Measurements from ENCODE around the gene MFSD6. TPM values are rescaled to one million over a fixed set of nuclear protein-coding genes. Genes with fewer than 3 reads are reported as not detected.

The MFSD6 gene
- total and polyA plus RNA-seq, 4 donors = 11.7 to 61.7 (median 37.4) TPM

DNA sequence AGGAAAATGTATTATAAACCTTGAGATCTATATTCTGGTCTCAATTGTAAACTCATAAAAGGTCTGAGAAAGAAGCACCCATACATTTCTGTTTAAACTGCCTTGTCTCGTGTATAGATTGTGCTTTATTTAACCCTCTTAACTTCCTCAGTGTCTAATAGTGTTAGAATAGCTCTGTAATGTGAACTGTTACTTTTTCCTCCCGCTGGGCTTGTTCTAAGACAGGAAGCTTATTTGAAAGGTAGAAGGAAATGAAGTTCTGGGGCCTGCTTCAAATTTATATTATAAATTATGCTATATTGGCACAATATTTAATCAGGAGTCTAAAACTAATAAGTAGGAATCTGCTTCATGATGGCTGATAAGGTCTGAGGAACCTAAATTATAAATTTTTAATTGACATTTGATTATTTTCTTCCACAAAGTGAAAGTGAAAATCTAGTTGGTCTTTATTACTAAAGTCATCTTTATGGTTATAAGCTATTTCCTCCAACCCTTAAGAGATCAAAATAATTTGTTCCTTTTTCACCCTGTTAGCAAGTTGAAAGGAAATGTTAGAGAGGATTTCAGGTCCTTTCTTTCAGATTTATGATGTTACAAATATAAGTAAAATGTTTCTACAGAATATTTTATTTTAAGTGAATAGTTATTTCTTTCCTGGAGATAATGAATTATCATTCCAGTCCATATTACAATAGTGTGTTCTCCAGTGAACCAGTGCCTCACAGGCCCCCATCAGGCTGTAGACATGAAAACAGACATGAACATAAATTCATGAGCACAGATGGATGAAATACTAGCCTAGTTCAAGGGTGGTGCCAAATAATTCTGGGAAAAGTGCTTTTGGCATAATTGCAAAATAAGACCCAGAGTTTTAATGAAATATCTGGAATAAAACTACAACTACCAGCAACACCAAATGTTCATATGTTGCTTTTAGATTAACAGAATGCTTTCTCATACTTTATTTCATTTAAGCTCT, 7.9 kb downstream of the MFSD6 start:
- TF ChIP-seq, protein P1, sequence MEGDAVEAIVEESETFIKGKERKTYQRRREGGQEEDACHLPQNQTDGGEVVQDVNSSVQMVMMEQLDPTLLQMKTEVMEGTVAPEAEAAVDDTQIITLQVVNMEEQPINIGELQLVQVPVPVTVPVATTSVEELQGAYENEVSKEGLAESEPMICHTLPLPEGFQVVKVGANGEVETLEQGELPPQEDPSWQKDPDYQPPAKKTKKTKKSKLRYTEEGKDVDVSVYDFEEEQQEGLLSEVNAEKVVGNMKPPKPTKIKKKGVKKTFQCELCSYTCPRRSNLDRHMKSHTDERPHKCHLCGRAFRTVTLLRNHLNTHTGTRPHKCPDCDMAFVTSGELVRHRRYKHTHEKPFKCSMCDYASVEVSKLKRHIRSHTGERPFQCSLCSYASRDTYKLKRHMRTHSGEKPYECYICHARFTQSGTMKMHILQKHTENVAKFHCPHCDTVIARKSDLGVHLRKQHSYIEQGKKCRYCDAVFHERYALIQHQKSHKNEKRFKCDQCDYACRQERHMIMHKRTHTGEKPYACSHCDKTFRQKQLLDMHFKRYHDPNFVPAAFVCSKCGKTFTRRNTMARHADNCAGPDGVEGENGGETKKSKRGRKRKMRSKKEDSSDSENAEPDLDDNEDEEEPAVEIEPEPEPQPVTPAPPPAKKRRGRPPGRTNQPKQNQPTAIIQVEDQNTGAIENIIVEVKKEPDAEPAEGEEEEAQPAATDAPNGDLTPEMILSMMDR (IDR thresholded peaks at IDR 0.05; ENCODE audit: control extremely low read depth, extremely low read depth) = no peak
- H3K9me3 ChIP-seq (ENCODE audit: control insufficient read depth in 4 of 4, insufficient read depth in 3 of 4, low read length in 3 of 4) = no peaks in the 10 kb centered on the region
- ATAC-seq (ENCODE audit: insufficient read depth, low FRiP score) (no peak), DNase-seq (no peak)
- H3K9ac ChIP-seq (ENCODE audit: insufficient read depth in 1 of 2, low read length in 2 of 2) = no peak overlapping the region
- peak overlapping the region in 1 of 2 donors; percentile 45 for H3K27ac ChIP-seq (ENCODE audit: low read depth in 1 of 2, low read length in 1 of 2)
- H3K4me3 ChIP-seq = no peak overlapping the region
- no peaks in the 10 kb centered on the region for H3K27me3 ChIP-seq (ENCODE audit: control insufficient read depth in 3 of 3, insufficient read depth in 3 of 3, low read length in 2 of 3)
- WGBS, 2 donors = 35 to 43% methylated on average over 2 of the region's 2 CpGs
- peaks cover 0 to 2% (median 0%) of the 10 kb centered on the region in 4 donors for H3K36me3 ChIP-seq (ENCODE audit: control insufficient read depth in 4 of 4, insufficient read depth in 4 of 4, low read length in 4 of 4)
- peaks cover 0 to 12% (median 0%) of the 10 kb centered on the region in 5 donors for H3K4me1 ChIP-seq (ENCODE audit: control insufficient read depth in 5 of 5, insufficient read depth in 5 of 5, low read length in 5 of 5)

DNA sequence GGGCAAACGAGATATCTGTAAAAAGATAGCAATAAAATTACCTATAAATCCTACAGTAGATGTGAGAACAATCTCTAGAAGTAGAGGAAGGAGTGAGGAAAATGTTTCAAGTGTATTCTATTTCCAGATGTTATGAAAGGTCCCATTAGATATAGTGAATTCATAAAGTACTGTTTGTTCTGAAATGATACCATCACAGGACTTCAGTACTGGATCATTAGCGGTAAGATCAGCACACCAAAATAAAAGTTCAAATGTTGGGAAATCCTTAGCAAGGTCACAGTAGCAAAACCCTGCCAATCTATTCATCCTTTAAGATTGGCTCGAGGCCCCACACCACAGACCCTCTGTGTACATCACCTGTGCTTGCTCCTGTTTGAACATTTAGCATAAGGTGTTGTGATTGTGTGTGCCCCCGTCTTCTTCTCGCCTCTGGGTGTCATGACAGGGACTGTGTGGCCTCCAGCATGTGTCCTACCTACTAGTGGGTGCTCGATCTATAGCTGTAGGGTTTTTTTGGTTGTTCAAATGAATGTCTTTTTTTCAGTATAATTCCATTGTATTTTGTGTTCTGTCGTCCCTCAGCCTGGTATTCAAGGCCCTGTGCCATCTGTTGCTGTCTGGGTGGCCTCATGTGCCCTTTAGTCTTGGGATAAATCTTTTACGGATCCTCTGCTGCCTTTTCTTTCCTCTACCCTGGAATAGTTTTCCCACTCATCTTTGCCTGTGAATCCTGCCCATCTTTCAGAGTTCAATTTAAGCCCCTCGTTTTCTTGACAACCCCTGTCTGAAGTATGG, 9.1 kb downstream of the MFSD6 start:
- ATAC-seq (ENCODE audit: insufficient read depth, low FRiP score) (no peak), DNase-seq (no peak)
- no peaks in the 10 kb centered on the region for H3K27me3 ChIP-seq (ENCODE audit: control insufficient read depth in 3 of 3, insufficient read depth in 3 of 3, low read length in 2 of 3)
- peaks cover 0 to 12% (median 0%) of the 10 kb centered on the region in 5 donors for H3K4me1 ChIP-seq (ENCODE audit: control insufficient read depth in 5 of 5, insufficient read depth in 5 of 5, low read length in 5 of 5)
- TF ChIP-seq, protein P1 (IDR thresholded peaks at IDR 0.05; ENCODE audit: control extremely low read depth, extremely low read depth) = no peak
- no peak overlapping the region for H3K9ac ChIP-seq (ENCODE audit: insufficient read depth in 1 of 2, low read length in 2 of 2)
- peaks cover 0 to 2% (median 0%) of the 10 kb centered on the region in 4 donors for H3K36me3 ChIP-seq (ENCODE audit: control insufficient read depth in 4 of 4, insufficient read depth in 4 of 4, low read length in 4 of 4)
- H3K27ac ChIP-seq (ENCODE audit: low read depth in 1 of 2, low read length in 1 of 2) = no peak overlapping the region
- no peaks in the 10 kb centered on the region for H3K9me3 ChIP-seq (ENCODE audit: control insufficient read depth in 4 of 4, insufficient read depth in 3 of 4, low read length in 3 of 4)
- 91% methylated on average over 9 of the region's 9 CpGs for WGBS, 2 donors
- H3K4me3 ChIP-seq = no peak overlapping the region

DNA sequence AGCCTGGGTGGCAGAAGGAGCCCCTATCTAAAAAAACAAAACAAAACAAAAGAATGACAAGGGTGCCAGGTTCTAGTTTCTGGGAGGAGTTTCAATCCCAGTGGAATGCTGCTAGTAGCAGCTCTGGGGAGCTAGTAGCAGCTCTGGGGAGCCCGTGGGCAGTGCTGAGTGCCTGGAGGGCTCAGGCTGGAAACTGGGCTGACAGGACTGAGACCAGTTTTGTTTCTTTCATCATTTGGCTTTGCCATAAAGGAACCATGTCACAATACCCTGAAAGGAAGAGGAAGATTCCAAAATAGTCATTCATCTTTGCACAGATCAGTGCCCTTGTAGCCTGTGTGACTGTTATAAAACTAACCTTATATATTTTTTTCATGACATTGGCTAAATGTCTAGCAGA, 10.6 kb downstream of the MFSD6 start:
- WGBS, 2 donors = 32 to 59% methylated on average over 1 of the region's 1 CpG
- Histone ChIP-seq H3K4me3 (no peak overlapping the region), H3K4me1 (ENCODE audit: control insufficient read depth in 5 of 5, insufficient read depth in 5 of 5, low read length in 5 of 5) (peaks cover 0 to 8% (median 0%) of the 10 kb centered on the region in 5 donors), H3K36me3 (ENCODE audit: control insufficient read depth in 4 of 4, insufficient read depth in 4 of 4, low read length in 4 of 4) (peaks cover 0 to 2% (median 0%) of the 10 kb centered on the region in 4 donors), H3K9me3 (ENCODE audit: control insufficient read depth in 4 of 4, insufficient read depth in 3 of 4, low read length in 3 of 4) (no peaks in the 10 kb centered on the region), H3K27me3 (ENCODE audit: control insufficient read depth in 3 of 3, insufficient read depth in 3 of 3, low read length in 2 of 3) (no peaks in the 10 kb centered on the region), H3K27ac (ENCODE audit: low read depth in 1 of 2, low read length in 1 of 2) (no peak overlapping the region), H3K9ac (ENCODE audit: insufficient read depth in 1 of 2, low read length in 2 of 2) (no peak overlapping the region)
- ATAC-seq (ENCODE audit: insufficient read depth, low FRiP score) (no peak), DNase-seq (no peak)
- TF ChIP-seq, protein P1 (IDR thresholded peaks at IDR 0.05; ENCODE audit: control extremely low read depth, extremely low read depth) = no peak

All from lung (tissue), 12 donors.